NCI-H2196 (cell line): ENCODE data around the gene HECTD4.
"Not testable (repeated sequence)": the region's sequence is repeated elsewhere in the genome, so short reads cannot be mapped to it uniquely, and the experiment has no call there.

ENCODE experiments used
- DNase-seq: peaks from one replicate; lab custom pipeline; 2025; ENCODE audit not compliant: unreplicated experiment; lab: John Stamatoyannopoulos, UW

The HECTD4 gene

GRCh38 chr12:112166051-112167015, 215.9 kb downstream of the HECTD4 start:
- DNase-seq, result no peak

GRCh38 chr12:112165624-112166023, 216.6 kb downstream of the HECTD4 start:
- no peak for DNase-seq

GRCh38 chr12:112164011-112164660, 218.1 kb downstream of the HECTD4 start:
- no peak for DNase-seq

GRCh38 chr12:112163471-112163991, 218.7 kb downstream of the HECTD4 start:
- no peak for DNase-seq

- no peak for DNase-seq
These were observed 219.2 kb downstream of the HECTD4 start for GRCh38 chr12:112163056-112163455.

GRCh38 chr12:112162241-112162790, 219.9 kb downstream of the HECTD4 start:
- no peak for DNase-seq

GRCh38 chr12:112161711-112162110, 220.5 kb downstream of the HECTD4 start:
- no peak for DNase-seq

GRCh38 chr12:112160611-112161010, 221.6 kb downstream of the HECTD4 start:
- no peak for DNase-seq

- no peak for DNase-seq
These were observed 223.1 kb downstream of the HECTD4 start for GRCh38 chr12:112159146-112159541.

GRCh38 chr12:112158461-112159145, 223.6 kb downstream of the HECTD4 start:
- DNase-seq, result not testable (repeated sequence)

- DNase-seq, result no peak
These were observed 228.4 kb downstream of the HECTD4 start for GRCh38 chr12:112153893-112154219.

GRCh38 chr12:112153181-112153892, 228.9 kb downstream of the HECTD4 start:
- no peak for DNase-seq

GRCh38 chr12:112151766-112152541, 230.3 kb downstream of the HECTD4 start:
- DNase-seq, result no peak

GRCh38 chr12:112149596-112149995, 232.6 kb downstream of the HECTD4 start:
- no peak for DNase-seq

- peak; percentile 19 for DNase-seq
These were observed 234.2 kb downstream of the HECTD4 start for GRCh38 chr12:112148031-112148513.

GRCh38 chr12:112146123-112146522, 236.1 kb downstream of the HECTD4 start:
- no peak for DNase-seq

GRCh38 chr12:112140728-112141127, 241.5 kb downstream of the HECTD4 start:
- no peak for DNase-seq

- no peak for DNase-seq
These were observed 247.5 kb downstream of the HECTD4 start for GRCh38 chr12:112134731-112135130.

- DNase-seq, result no peak
These were observed 248.8 kb downstream of the HECTD4 start for GRCh38 chr12:112133418-112133817.

GRCh38 chr12:112131686-112132085, 250.5 kb downstream of the HECTD4 start:
- DNase-seq, result no peak
